Hepatocyte (in vitro differentiated cells): ENCODE measurements around the gene SH3RF3. TPM values are rescaled to one million over a fixed set of nuclear protein-coding genes. Genes with fewer than 3 reads are reported as not detected.

ENCODE experiments used
- DNase-seq: peaks from one replicate; pipeline ENCODE4 v3.0.0-alpha.2; 2016; ENCODE audit warnings: low spot score
- H2AFZ ChIP-seq: fragments of 200-600 bp; sonication (generic); 2 replicates; pipeline ENCODE4 v1.6.0; 2016; ENCODE audit warnings: antibody characterized with exemption, mild to moderate bottlenecking
- H3K27ac ChIP-seq: fragments of 200-600 bp; sonication (generic); 2 replicates; pipeline ENCODE4 v1.5.1; 2016; ENCODE audit warnings: mild to moderate bottlenecking
- H3K27me3 ChIP-seq: fragments of 200-600 bp; sonication (generic); 2 replicates; pipeline ENCODE4 v1.6.1; 2016
- H3K36me3 ChIP-seq: fragments of 200-600 bp; sonication (generic); replicated peaks from 2 replicates; pipeline ENCODE4 v1.5.1; 2016; ENCODE audit warnings: low read depth; ENCODE audit not compliant: insufficient read depth
- H3K4me1 ChIP-seq: fragments of 200-600 bp; sonication (generic); 2 replicates; pipeline ENCODE4 v1.5.1; 2016; ENCODE audit warnings: mild to moderate bottlenecking, moderate library complexity; ENCODE audit not compliant: insufficient read depth
- H3K4me2 ChIP-seq: fragments of 200-600 bp; sonication (generic); 2 replicates; pipeline ENCODE4 v1.6.0; 2016
- H3K4me3 ChIP-seq: fragments of 200-600 bp; sonication (generic); 2 replicates; pipeline ENCODE4 v1.5.1; 2016; ENCODE audit warnings: mild to moderate bottlenecking
- H3K79me2 ChIP-seq: fragments of 200-600 bp; sonication (generic); 2 replicates; pipeline ENCODE4 v1.6.0; 2017; ENCODE audit warnings: mild to moderate bottlenecking
- H3K9me2 ChIP-seq: fragments of 200-600 bp; sonication (generic); replicated peaks from 2 replicates; pipeline ENCODE4 v1.6.0; 2017; ENCODE audit warnings: mild to moderate bottlenecking; ENCODE audit not compliant: insufficient read depth
- H3K9me3 ChIP-seq: fragments of 200-600 bp; sonication (generic); 2 replicates; pipeline ENCODE4 v1.5.1; 2016; ENCODE audit warnings: low read depth, mild to moderate bottlenecking
- H4K20me1 ChIP-seq: fragments of 200-600 bp; sonication (generic); 2 replicates; pipeline ENCODE4 v1.6.0; 2016; ENCODE audit warnings: mild to moderate bottlenecking; ENCODE audit not compliant: insufficient read depth, poor library complexity, severe bottlenecking
- EZH2 ChIP-seq: fragments of 200-600 bp; sonication (generic); IDR thresholded peaks from 2 replicates; pipeline ENCODE4 v1.6.1; 2016; ENCODE audit warnings: antibody characterized with exemption, mild to moderate bottlenecking, borderline replicate concordance
- EZH2phosphoT487 ChIP-seq: fragments of 200-600 bp; sonication (generic); IDR thresholded peaks from one replicate; pipeline ENCODE4 v1.6.1; 2018; ENCODE audit warnings: antibody characterized with exemption, mild to moderate bottlenecking, low read depth, moderate library complexity; ENCODE audit not compliant: unreplicated experiment, severe bottlenecking
- WGBS: methylation state at CpG from one replicate; pipeline ENCODE4 v1.1.6; 2016; ENCODE audit warnings: low lambda C conversion rate; ENCODE audit errors: missing lambda C conversion rate; 5-methylcytosine and 5-hydroxymethylcytosine counted together
- polyA plus RNA-seq: library from polyadenylated mRNA; unstranded; fragments of >200 nt; fragmentation: Nextera tagmentation; extraction: Ambion mirVana; gene quantifications from 2 replicates; pipeline ENCODE4 v1.2.1, GENCODE V29; 2016
- total RNA-seq: library from RNA; depleted of rRNA; stranded (reverse); fragments of >200 nt; gene quantifications from 2 replicates; pipeline ENCODE4 v1.2.3, GENCODE V29; 2014
- TF ChIP-seq, protein P1 (sequence below): fragments of 200-600 bp; sonication (generic); IDR thresholded peaks from 2 replicates; pipeline ENCODE4 v1.5.1; 2016; ENCODE audit warnings: antibody characterized with exemption, mild to moderate bottlenecking; ENCODE audit not compliant: poor library complexity

Gene SH3RF3
- total and polyA plus RNA-seq, 2 experiments from 2014 or later = 1.9 to 2.1 TPM

DNA sequence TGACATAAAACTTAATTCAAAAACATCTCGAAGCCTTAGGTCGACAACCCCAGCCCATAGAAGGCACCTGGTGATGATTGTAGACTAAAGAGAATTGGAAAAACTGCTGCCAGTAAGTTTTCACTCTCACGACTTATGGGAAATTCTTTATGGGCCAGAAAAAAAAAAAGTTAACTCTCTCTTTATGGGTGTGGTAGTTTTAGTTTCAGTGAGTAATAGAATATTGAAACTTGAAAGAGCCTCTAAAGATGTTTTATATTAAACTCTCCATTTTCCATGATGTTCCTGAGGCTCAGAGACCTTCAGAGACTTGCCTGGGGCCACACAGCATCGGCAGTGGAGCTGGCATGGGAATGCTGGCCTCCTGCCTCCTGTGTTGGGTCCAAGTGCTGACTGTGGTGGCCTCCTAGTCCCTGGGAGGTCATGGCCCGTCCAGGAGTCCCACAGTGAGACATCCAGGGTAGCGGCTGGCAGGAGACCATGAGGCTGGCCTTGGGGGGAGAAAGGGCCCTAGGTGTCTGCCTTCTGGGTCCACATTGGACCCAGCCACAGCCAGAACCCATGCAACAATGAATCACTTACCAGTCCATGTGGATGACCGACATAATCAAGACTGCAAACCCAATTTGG lies 325.9 kb downstream of the SH3RF3 start:
- DNase-seq = no peak
- H3K27me3 ChIP-seq = no peaks in the 10 kb centered on the region
- H3K79me2 ChIP-seq = no peaks in the 10 kb centered on the region
- H3K4me1 ChIP-seq = no peaks in the 10 kb centered on the region
- no peak overlapping the region for H2AFZ ChIP-seq
- no peaks in the 10 kb centered on the region for H3K36me3 ChIP-seq
- no peak overlapping the region for H3K27ac ChIP-seq
- H3K4me3 ChIP-seq = no peak overlapping the region
- no peaks in the 10 kb centered on the region for H4K20me1 ChIP-seq
- no peaks in the 10 kb centered on the region for H3K9me3 ChIP-seq
- no peak for TF ChIP-seq EZH2phosphoT487
- TF ChIP-seq, protein P1, sequence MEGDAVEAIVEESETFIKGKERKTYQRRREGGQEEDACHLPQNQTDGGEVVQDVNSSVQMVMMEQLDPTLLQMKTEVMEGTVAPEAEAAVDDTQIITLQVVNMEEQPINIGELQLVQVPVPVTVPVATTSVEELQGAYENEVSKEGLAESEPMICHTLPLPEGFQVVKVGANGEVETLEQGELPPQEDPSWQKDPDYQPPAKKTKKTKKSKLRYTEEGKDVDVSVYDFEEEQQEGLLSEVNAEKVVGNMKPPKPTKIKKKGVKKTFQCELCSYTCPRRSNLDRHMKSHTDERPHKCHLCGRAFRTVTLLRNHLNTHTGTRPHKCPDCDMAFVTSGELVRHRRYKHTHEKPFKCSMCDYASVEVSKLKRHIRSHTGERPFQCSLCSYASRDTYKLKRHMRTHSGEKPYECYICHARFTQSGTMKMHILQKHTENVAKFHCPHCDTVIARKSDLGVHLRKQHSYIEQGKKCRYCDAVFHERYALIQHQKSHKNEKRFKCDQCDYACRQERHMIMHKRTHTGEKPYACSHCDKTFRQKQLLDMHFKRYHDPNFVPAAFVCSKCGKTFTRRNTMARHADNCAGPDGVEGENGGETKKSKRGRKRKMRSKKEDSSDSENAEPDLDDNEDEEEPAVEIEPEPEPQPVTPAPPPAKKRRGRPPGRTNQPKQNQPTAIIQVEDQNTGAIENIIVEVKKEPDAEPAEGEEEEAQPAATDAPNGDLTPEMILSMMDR = no peak
- TF ChIP-seq EZH2 = no peak
- no peak overlapping the region for H3K4me2 ChIP-seq
- WGBS = 88% methylated on average over 7 of the region's 7 CpGs
- no peaks in the 10 kb centered on the region for H3K9me2 ChIP-seq

DNA sequence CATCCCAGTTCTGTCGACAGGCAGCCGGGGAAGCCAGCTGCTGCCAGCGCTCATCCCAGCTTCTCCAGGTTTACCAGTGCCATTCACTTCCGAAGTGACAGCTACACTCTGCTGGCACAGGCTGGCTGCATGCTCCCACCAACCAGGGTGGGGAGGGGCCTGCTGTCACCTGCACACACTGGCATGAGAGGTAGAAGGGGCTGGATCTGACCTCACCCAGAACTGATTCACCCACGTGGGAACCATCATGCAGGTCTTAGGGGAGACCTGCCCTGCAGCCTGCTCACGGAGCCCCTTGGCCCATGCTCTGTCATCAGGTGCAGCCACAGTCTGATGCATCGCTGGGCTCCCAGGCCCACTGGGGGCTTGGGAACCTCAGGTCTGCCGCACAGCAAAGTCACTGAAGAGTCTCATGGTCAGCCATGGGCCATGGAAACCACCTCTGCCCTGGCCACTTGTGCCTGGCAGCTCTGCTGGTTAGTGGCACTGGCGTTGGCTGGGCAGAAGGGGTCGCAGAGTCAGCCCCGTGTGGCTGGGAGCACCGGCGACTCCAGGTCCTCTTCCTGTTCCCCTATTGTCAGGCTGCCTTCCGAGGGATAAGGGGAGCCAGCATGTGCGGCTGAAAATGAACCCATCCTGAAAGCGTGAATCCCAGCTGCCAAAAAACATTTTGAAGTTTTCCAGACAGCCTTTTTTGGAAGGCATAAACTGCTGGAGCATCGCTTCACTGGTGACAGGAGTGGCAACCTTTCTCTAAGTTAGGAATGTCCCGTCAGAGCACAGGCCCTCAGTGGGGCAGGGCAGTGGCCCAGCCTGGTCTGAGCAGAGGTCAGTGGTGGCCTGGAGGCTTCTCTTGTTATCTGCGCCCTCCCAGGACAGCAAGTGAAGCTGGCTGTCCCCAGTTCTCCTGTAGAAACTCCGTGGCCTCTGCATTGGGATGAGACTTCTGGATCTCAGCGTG lies 327.0 kb downstream of the SH3RF3 start:
- H2AFZ ChIP-seq = no peak overlapping the region
- H3K79me2 ChIP-seq = no peaks in the 10 kb centered on the region
- no peaks in the 10 kb centered on the region for H3K9me3 ChIP-seq
- DNase-seq = no peak
- TF ChIP-seq, protein P1 = no peak
- TF ChIP-seq EZH2 (no peak), EZH2phosphoT487 (no peak)
- no peaks in the 10 kb centered on the region for H3K27me3 ChIP-seq
- H4K20me1 ChIP-seq = no peaks in the 10 kb centered on the region
- H3K36me3 ChIP-seq = no peaks in the 10 kb centered on the region
- H3K4me3 ChIP-seq = no peak overlapping the region
- no peak overlapping the region for H3K4me2 ChIP-seq
- no peaks in the 10 kb centered on the region for H3K4me1 ChIP-seq
- no peaks in the 10 kb centered on the region for H3K9me2 ChIP-seq
- H3K27ac ChIP-seq = no peak overlapping the region
- 81% methylated on average over 21 of the region's 21 CpGs for WGBS

DNA sequence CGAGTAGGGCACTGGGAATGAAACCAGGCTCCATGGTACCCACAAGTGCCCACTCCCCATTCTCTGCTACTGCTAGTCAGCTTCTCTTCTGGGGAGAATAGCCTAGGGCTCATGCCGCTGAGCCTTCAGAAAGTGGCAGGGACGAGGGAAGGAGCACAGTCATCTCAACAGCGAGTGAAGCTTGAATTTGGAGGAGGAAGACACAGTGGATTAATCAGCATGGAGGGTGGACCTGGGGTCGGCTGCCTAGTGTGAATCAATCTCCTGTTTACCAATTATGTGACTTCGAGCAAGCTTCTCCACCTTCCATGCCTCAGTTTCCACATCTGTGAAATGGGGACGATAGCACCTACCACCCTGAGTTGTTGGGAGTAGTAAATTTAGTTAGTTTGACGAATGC lies 327.8 kb downstream of the SH3RF3 start:
- Histone ChIP-seq H2AFZ (no peak overlapping the region), H4K20me1 (no peaks in the 10 kb centered on the region), H3K27me3 (no peaks in the 10 kb centered on the region), H3K9me3 (no peaks in the 10 kb centered on the region), H3K4me1 (no peaks in the 10 kb centered on the region), H3K79me2 (no peaks in the 10 kb centered on the region), H3K4me2 (no peak overlapping the region), H3K27ac (no peak overlapping the region), H3K9me2 (no peaks in the 10 kb centered on the region), H3K36me3 (no peaks in the 10 kb centered on the region), H3K4me3 (no peak overlapping the region)
- 90% methylated on average over 8 of the region's 8 CpGs for WGBS
- DNase-seq = no peak
- TF ChIP-seq EZH2phosphoT487 = no peak
- TF ChIP-seq, protein P1 = no peak
- no peak for TF ChIP-seq EZH2
